Germinal center (tissue), 1 donor: Measurements from ENCODE around the gene MYO5C.
"Not testable (repeated sequence)": the region's sequence is repeated elsewhere in the genome, so short reads cannot be mapped to it uniquely, and the experiment has no call there.

Source experiments
- DNase-seq: peaks from one replicate; pipeline ENCODE4 v3.0.0; 2012; ENCODE audit warnings: mixed read lengths, low spot score

Gene MYO5C

GRCh38 chr15:52243697-52244555 is 51.7 kb downstream of the MYO5C start:
- DNase-seq, result no peak

GRCh38 chr15:52243286-52243685 is 52.3 kb downstream of the MYO5C start:
- DNase-seq, result no peak

- no peak for DNase-seq
These were observed 54.1 kb downstream of the MYO5C start for GRCh38 chr15:52241489-52241888.

GRCh38 chr15:52240166-52240565 is 55.4 kb downstream of the MYO5C start:
- no peak for DNase-seq

GRCh38 chr15:52238989-52239525 is 56.5 kb downstream of the MYO5C start:
- DNase-seq, result not testable (repeated sequence)

- DNase-seq, result no peak
These were observed 57.5 kb downstream of the MYO5C start for GRCh38 chr15:52238149-52238548.

- no peak for DNase-seq
These were observed 59.6 kb downstream of the MYO5C start for GRCh38 chr15:52236013-52236412.

- DNase-seq, result peak; percentile 76
These were observed 60.7 kb downstream of the MYO5C start for GRCh38 chr15:52234596-52235541.

- peak; percentile 57 for DNase-seq
These were observed 62.2 kb downstream of the MYO5C start for GRCh38 chr15:52233405-52233804.

GRCh38 chr15:52232327-52232726 is 63.3 kb downstream of the MYO5C start:
- peak; percentile 51 for DNase-seq

GRCh38 chr15:52230073-52230472 is 65.5 kb downstream of the MYO5C start:
- DNase-seq, result no peak

GRCh38 chr15:52228921-52229320 is 66.7 kb downstream of the MYO5C start:
- DNase-seq, result peak; percentile 85

GRCh38 chr15:52227456-52227855 is 68.1 kb downstream of the MYO5C start:
- DNase-seq, result peak; percentile 80

GRCh38 chr15:52225230-52225629 is 70.4 kb downstream of the MYO5C start:
- no peak for DNase-seq

- no peak for DNase-seq
These were observed 71.4 kb downstream of the MYO5C start for GRCh38 chr15:52224211-52224610.

- DNase-seq, result no peak
These were observed 73.9 kb downstream of the MYO5C start for GRCh38 chr15:52221730-52222129.

GRCh38 chr15:52220937-52221660 is 74.5 kb downstream of the MYO5C start:
- DNase-seq, result peak; percentile 37

- DNase-seq, result no peak
These were observed 75.4 kb downstream of the MYO5C start for GRCh38 chr15:52220251-52220650.

GRCh38 chr15:52218816-52219215 is 76.8 kb downstream of the MYO5C start:
- DNase-seq, result no peak

- DNase-seq, result no peak
These were observed 77.2 kb downstream of the MYO5C start for GRCh38 chr15:52218371-52218770.

- DNase-seq, result peak; percentile 32
These were observed 78.4 kb downstream of the MYO5C start for GRCh38 chr15:52217186-52217585.

GRCh38 chr15:52214553-52214952 is 81.1 kb downstream of the MYO5C start:
- DNase-seq, result no peak
